Muscle layer of duodenum (tissue), 2 donors: ENCODE measurements around the gene KLHL28.
A peak's percentile ranks its signal among the peaks of the same experiment; 100 is the strongest.

Experiments used
- H3K27ac ChIP-seq: one replicate; pipeline ENCODE4 v1.7.0; 2013; ENCODE audit warnings: mild to moderate bottlenecking, low read length
- H3K27me3 ChIP-seq: one replicate; pipeline ENCODE4 v1.7.0; 2013; ENCODE audit warnings: low read depth, mild to moderate bottlenecking, control low read depth, low read length
- H3K36me3 ChIP-seq, 2 donors: one replicate each; pipeline ENCODE4 v1.7.0; 2013; ENCODE audit warnings: low read length in 2 of 2, control low read depth in 1 of 2, mild to moderate bottlenecking in 1 of 2; ENCODE audit not compliant: insufficient read depth in 2 of 2, control insufficient read depth in 1 of 2
- H3K4me1 ChIP-seq, 2 donors: one replicate each; pipeline ENCODE4 v1.7.0; 2013; ENCODE audit warnings: low read length in 2 of 2, mild to moderate bottlenecking in 2 of 2, control low read depth in 1 of 2, moderate library complexity in 1 of 2; ENCODE audit not compliant: insufficient read depth in 2 of 2, control insufficient read depth in 1 of 2
- H3K4me3 ChIP-seq, 2 donors: one replicate each; pipeline ENCODE4 v1.7.0; 2013; ENCODE audit warnings: low read length in 2 of 2, low read depth in 1 of 2, mild to moderate bottlenecking in 1 of 2
- H3K9me3 ChIP-seq, 2 donors: one replicate each; pipeline ENCODE4 v1.7.0; 2013; ENCODE audit warnings: low read length in 2 of 2, control low read depth in 1 of 2, mild to moderate bottlenecking in 1 of 2; ENCODE audit not compliant: control insufficient read depth in 1 of 2
- donor health status: healthy.

KLHL28 gene

GRCh38 chr14:44961554-44962333 is at the start of gene KLHL28, which contains the start of gene TOGARAM1:
Gene KLHL28, minus strand, starts transcription at chr14:44961947. Its CDS starts 16,019 bp downstream, at chr14:44945928.
Gene TOGARAM1, plus strand, starts transcription at chr14:44962190. Its CDS starts 232 bp downstream, at chr14:44962422.
- Histone ChIP-seq H3K27ac (peak within 1 kb of the TSS; percentile 96), H3K36me3 (peaks cover 0 to 4% of the 10 kb centered on the region in 2 donors), H3K9me3 (no peaks in the 10 kb centered on the region), H3K4me3 (peak within 1 kb of the TSS; percentile 96 to 100), H3K4me1 (peaks cover 4 to 50% of the 10 kb centered on the region in 2 donors), H3K27me3 (no peaks in the 10 kb centered on the region)

GRCh38 chr14:45003924-45004323 is 42.2 kb upstream of the KLHL28 start:
- H3K9me3 ChIP-seq: no peaks in the 10 kb centered on the region
- no peaks in the 10 kb centered on the region for H3K4me1 ChIP-seq
- H3K27me3 ChIP-seq: no peaks in the 10 kb centered on the region
- H3K36me3 ChIP-seq: peaks cover 5 to 10% of the 10 kb centered on the region in 2 donors
- no peak overlapping the region for H3K27ac ChIP-seq
- no peak overlapping the region for H3K4me3 ChIP-seq

- Histone ChIP-seq H3K27me3 (no peaks in the 10 kb centered on the region), H3K27ac (no peak overlapping the region), H3K4me3 (no peak overlapping the region), H3K4me1 (no peaks in the 10 kb centered on the region), H3K36me3 (peaks cover 0 to 8% of the 10 kb centered on the region in 2 donors), H3K9me3 (no peaks in the 10 kb centered on the region)
Measured at GRCh38 chr14:44995770-44996294, 34.1 kb upstream of the KLHL28 start.

- Histone ChIP-seq H3K27ac (no peak overlapping the region), H3K4me1 (no peaks in the 10 kb centered on the region), H3K36me3 (peaks cover 0 to 2% of the 10 kb centered on the region in 2 donors), H3K9me3 (no peaks in the 10 kb centered on the region), H3K27me3 (no peaks in the 10 kb centered on the region), H3K4me3 (no peak overlapping the region)
Measured at GRCh38 chr14:44995196-44995595, 33.4 kb upstream of the KLHL28 start.

GRCh38 chr14:44990533-44990932 is 28.8 kb upstream of the KLHL28 start:
- Histone ChIP-seq H3K4me3 (no peak overlapping the region), H3K36me3 (no peaks in the 10 kb centered on the region), H3K27me3 (no peaks in the 10 kb centered on the region), H3K4me1 (no peaks in the 10 kb centered on the region), H3K27ac (no peak overlapping the region), H3K9me3 (no peaks in the 10 kb centered on the region)

- Histone ChIP-seq H3K4me1 (no peaks in the 10 kb centered on the region), H3K27me3 (no peaks in the 10 kb centered on the region), H3K36me3 (no peaks in the 10 kb centered on the region), H3K4me3 (no peak overlapping the region), H3K27ac (no peak overlapping the region), H3K9me3 (no peaks in the 10 kb centered on the region)
Measured at GRCh38 chr14:44989497-44990440, 28.0 kb upstream of the KLHL28 start.

- H3K4me3 ChIP-seq: no peak overlapping the region
- H3K36me3 ChIP-seq: no peaks in the 10 kb centered on the region
- H3K27me3 ChIP-seq: no peaks in the 10 kb centered on the region
- H3K27ac ChIP-seq: no peak overlapping the region
- no peaks in the 10 kb centered on the region for H3K9me3 ChIP-seq
- H3K4me1 ChIP-seq: no peaks in the 10 kb centered on the region
Measured at GRCh38 chr14:44988694-44989093, 26.9 kb upstream of the KLHL28 start.

- no peaks in the 10 kb centered on the region for H3K9me3 ChIP-seq
- H3K27ac ChIP-seq: no peak overlapping the region
- no peak overlapping the region for H3K4me3 ChIP-seq
- H3K4me1 ChIP-seq: peaks cover 0 to 11% of the 10 kb centered on the region in 2 donors
- no peaks in the 10 kb centered on the region for H3K36me3 ChIP-seq
- no peaks in the 10 kb centered on the region for H3K27me3 ChIP-seq
Measured at GRCh38 chr14:44982594-44982993, 20.8 kb upstream of the KLHL28 start.

- Histone ChIP-seq H3K36me3 (no peaks in the 10 kb centered on the region), H3K27me3 (no peaks in the 10 kb centered on the region), H3K9me3 (no peaks in the 10 kb centered on the region), H3K4me3 (no peak overlapping the region), H3K4me1 (peaks cover 0 to 11% of the 10 kb centered on the region in 2 donors), H3K27ac (no peak overlapping the region)
Measured at GRCh38 chr14:44981198-44981597, 19.5 kb upstream of the KLHL28 start.

GRCh38 chr14:44979740-44980356 is 18.1 kb upstream of the KLHL28 start:
- no peak overlapping the region for H3K27ac ChIP-seq

GRCh38 chr14:44979273-44979672 is 17.5 kb upstream of the KLHL28 start:
- Histone ChIP-seq H3K4me3 (no peak overlapping the region), H3K9me3 (no peaks in the 10 kb centered on the region), H3K27me3 (no peaks in the 10 kb centered on the region), H3K27ac (no peak overlapping the region), H3K4me1 (peaks cover 0 to 11% of the 10 kb centered on the region in 2 donors), H3K36me3 (no peaks in the 10 kb centered on the region)

More at GRCh38 chr14:44979740-44980356, 18.1 kb upstream of the KLHL28 start:
- no peaks in the 10 kb centered on the region for H3K27me3 ChIP-seq
- H3K9me3 ChIP-seq: no peaks in the 10 kb centered on the region
- H3K36me3 ChIP-seq: no peaks in the 10 kb centered on the region
- peaks cover 0 to 11% of the 10 kb centered on the region in 2 donors for H3K4me1 ChIP-seq
- no peak overlapping the region for H3K4me3 ChIP-seq
